IMR-90 (cell line): ENCODE measurements around the gene KCTD8.

Source experiments
- CHD1 ChIP-seq: IDR thresholded peaks from 2 replicates; pipeline ENCODE4 v1.6.1; 2012; ENCODE audit warnings: low read depth, low read length, improper control_type of control experiment
- MXI1 ChIP-seq: IDR thresholded peaks from 2 replicates; pipeline ENCODE4 v1.6.1; 2012; ENCODE audit warnings: low read depth, mild to moderate bottlenecking, low read length, moderate library complexity, borderline replicate concordance
- POLR2A ChIP-seq: IDR thresholded peaks from 2 replicates; pipeline ENCODE4 v1.6.1; 2012; ENCODE audit warnings: mild to moderate bottlenecking, low read depth, low read length
- TF ChIP-seq, protein P1 (sequence below): conservative IDR thresholded peaks from 2 replicates; pipeline ENCODE4 v1.5.1; 2012; ENCODE audit warnings: mild to moderate bottlenecking, low read depth, low read length, improper control_type of control experiment

DNA sequence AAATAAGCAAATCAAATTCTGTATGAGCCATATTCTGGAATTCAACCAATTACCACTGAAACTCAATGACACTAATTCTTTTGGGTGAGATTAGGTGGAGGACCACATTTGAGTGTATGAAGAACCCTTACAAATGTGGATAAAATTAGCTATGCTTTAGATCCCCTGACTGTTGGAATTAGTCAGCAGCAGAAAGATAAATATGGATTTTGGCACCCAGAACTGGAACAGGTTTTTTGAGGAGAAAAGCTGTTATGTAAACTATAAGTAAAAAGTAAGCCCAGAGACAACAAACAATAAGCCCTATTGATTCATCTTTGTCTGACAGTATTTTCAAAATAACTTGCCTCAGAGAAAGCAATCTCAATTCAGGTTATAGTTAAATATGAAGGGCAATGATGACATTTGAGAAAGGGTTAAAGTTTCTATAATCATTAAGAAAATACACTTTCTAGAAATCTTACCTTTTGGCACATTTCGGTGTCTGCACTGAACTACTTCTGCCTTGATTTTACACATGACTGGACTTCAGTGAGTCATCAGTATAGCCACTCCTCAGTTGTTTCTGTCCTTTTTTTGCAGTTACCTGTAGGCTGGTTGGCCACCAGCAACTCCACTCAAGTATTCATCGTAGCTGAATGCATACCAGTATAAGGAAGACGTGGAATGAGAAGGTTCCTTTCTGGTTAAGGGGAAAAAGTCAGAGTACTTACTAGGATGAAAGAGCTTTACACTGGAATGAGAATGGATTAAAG lies 80.0 kb downstream of the KCTD8 start:
- TF ChIP-seq, protein P1, sequence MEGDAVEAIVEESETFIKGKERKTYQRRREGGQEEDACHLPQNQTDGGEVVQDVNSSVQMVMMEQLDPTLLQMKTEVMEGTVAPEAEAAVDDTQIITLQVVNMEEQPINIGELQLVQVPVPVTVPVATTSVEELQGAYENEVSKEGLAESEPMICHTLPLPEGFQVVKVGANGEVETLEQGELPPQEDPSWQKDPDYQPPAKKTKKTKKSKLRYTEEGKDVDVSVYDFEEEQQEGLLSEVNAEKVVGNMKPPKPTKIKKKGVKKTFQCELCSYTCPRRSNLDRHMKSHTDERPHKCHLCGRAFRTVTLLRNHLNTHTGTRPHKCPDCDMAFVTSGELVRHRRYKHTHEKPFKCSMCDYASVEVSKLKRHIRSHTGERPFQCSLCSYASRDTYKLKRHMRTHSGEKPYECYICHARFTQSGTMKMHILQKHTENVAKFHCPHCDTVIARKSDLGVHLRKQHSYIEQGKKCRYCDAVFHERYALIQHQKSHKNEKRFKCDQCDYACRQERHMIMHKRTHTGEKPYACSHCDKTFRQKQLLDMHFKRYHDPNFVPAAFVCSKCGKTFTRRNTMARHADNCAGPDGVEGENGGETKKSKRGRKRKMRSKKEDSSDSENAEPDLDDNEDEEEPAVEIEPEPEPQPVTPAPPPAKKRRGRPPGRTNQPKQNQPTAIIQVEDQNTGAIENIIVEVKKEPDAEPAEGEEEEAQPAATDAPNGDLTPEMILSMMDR: no peak
- TF ChIP-seq MXI1 (no peak), POLR2A (no peak), CHD1 (no peak)
